Thyroid gland (tissue), 4 donors: ENCODE measurements around the gene MORC1.

Source experiments
- CTCF ChIP-seq, 6 experiments: fragments of 200-600 bp in 3 of 6; fragments of 450-650 bp in 3 of 6; sonication (generic) in 3 of 6; IDR thresholded peaks; one replicate each; pipeline ENCODE4 v1.5.1; 2016 to 2019; ENCODE audit warnings: antibody characterized with exemption in 6 of 6, mild to moderate bottlenecking in 2 of 6, inconsistent platforms in 1 of 6, moderate library complexity in 1 of 6
- POLR2A ChIP-seq, 2 donors: fragments of 450-650 bp; IDR thresholded peaks; one replicate each; pipeline ENCODE4 v1.6.1; 2017; ENCODE audit warnings: antibody characterized with exemption in 2 of 2, mild to moderate bottlenecking in 2 of 2, moderate library complexity in 1 of 2

GRCh38 chr3:109154979-109155378, 37.0 kb upstream of the MORC1 start:
- TF ChIP-seq CTCF (IDR thresholded peaks at IDR 0.05) (no peak), POLR2A (IDR thresholded peaks at IDR 0.05) (no peak)
